Mesendoderm (in vitro differentiated cells): Measurements from ENCODE around the gene SELENON.

Experiments
- DNase-seq: peaks from one replicate; pipeline ENCODE4 v3.0.0; 2013
- H2AK5ac ChIP-seq: 2 replicates; pipeline ENCODE4 v1.6.1; 2013; ENCODE audit warnings: low read length, inconsistent platforms
- H2BK120ac ChIP-seq: 2 replicates; pipeline ENCODE4 v1.6.1; 2013; ENCODE audit warnings: low read depth, mild to moderate bottlenecking, low read length, moderate library complexity, mixed read lengths
- H2BK15ac ChIP-seq: replicated peaks from 2 replicates; pipeline ENCODE4 v1.6.1; 2013; ENCODE audit warnings: low read depth, mild to moderate bottlenecking, moderate library complexity
- H2BK5ac ChIP-seq: 2 replicates; pipeline ENCODE4 v1.6.1; 2013; ENCODE audit warnings: low read length, inconsistent platforms
- H3K18ac ChIP-seq: 2 replicates; pipeline ENCODE4 v1.6.1; 2013; ENCODE audit warnings: mild to moderate bottlenecking, low read length, mixed read lengths
- H3K23ac ChIP-seq: one replicate; pipeline ENCODE4 v1.6.1; 2013; ENCODE audit warnings: low read length
- H3K27ac ChIP-seq: 2 replicates; pipeline ENCODE4 v1.5.1; 2013; ENCODE audit warnings: low read depth, mild to moderate bottlenecking, inconsistent platforms, low read length, moderate library complexity
- H3K27me3 ChIP-seq: 2 replicates; pipeline ENCODE4 v1.6.1; 2013; ENCODE audit warnings: low read length, control low read depth, mild to moderate bottlenecking, inconsistent platforms; ENCODE audit not compliant: insufficient read depth, poor library complexity
- H3K36me3 ChIP-seq: 2 replicates; pipeline ENCODE4 v1.6.1; 2013; ENCODE audit warnings: low read length, inconsistent platforms; ENCODE audit not compliant: control insufficient read depth, insufficient read depth
- H3K4ac ChIP-seq: one replicate; pipeline ENCODE4 v1.6.1; 2013; ENCODE audit warnings: low read depth, mild to moderate bottlenecking, low read length, moderate library complexity
- H3K4me1 ChIP-seq: 2 replicates; pipeline ENCODE4 v1.6.1; 2013; ENCODE audit warnings: low read depth, low read length, inconsistent platforms; ENCODE audit not compliant: control insufficient read depth
- H3K4me2 ChIP-seq: 2 replicates; pipeline ENCODE4 v1.6.1; 2013; ENCODE audit warnings: low read length
- H3K4me3 ChIP-seq: 2 replicates; pipeline ENCODE4 v1.5.1; 2013; ENCODE audit warnings: mild to moderate bottlenecking, low read length
- H3K56ac ChIP-seq: one replicate; pipeline ENCODE4 v1.6.1; 2013; ENCODE audit warnings: low read length
- H3K79me1 ChIP-seq: 2 replicates; pipeline ENCODE4 v1.6.1; 2013; ENCODE audit warnings: low read length, inconsistent platforms
- H3K79me2 ChIP-seq: 2 replicates; pipeline ENCODE4 v1.6.1; 2013; ENCODE audit warnings: mild to moderate bottlenecking, low read length; ENCODE audit not compliant: control insufficient read depth, insufficient read depth
- H3K9ac ChIP-seq: 2 replicates; pipeline ENCODE4 v1.6.1; 2013; ENCODE audit warnings: low read length, inconsistent platforms
- H4K5ac ChIP-seq: one replicate; pipeline ENCODE4 v1.6.1; 2013; ENCODE audit warnings: low read length
- H4K8ac ChIP-seq: one replicate; pipeline ENCODE4 v1.6.1; 2013; ENCODE audit warnings: low read depth, mild to moderate bottlenecking, control low read depth, low read length, moderate library complexity
- WGBS: extraction: QIAGEN DNeasy Blood & Tissue Kit; methylation state at CpG from one replicate; pipeline ENCODE4 v1.1.7; 2013; ENCODE audit warnings: low lambda C conversion rate, missing lambda C conversion rate; ENCODE audit not compliant: insufficient coverage; ENCODE audit errors: extremely low coverage; 5-methylcytosine and 5-hydroxymethylcytosine counted together

SELENON gene

GRCh38 chr1:25816112-25816718 lies 16.2 kb downstream of the SELENON start:
- Histone ChIP-seq H3K27me3 (no peaks in the 10 kb centered on the region), H3K27ac (no peak overlapping the region), H4K8ac (no peak overlapping the region), H3K4me2 (no peak overlapping the region), H3K4ac (no peak overlapping the region), H3K4me1 (peaks cover 5% of the 10 kb centered on the region), H3K56ac (no peak overlapping the region), H2BK5ac (no peak overlapping the region), H3K9ac (no peak overlapping the region), H3K23ac (no peak overlapping the region), H4K5ac (no peak overlapping the region), H2AK5ac (no peak overlapping the region), H3K4me3 (no peak overlapping the region), H2BK120ac (no peak overlapping the region), H2BK15ac (no peak overlapping the region), H3K79me2 (no peaks in the 10 kb centered on the region), H3K36me3 (peaks cover 2% of the 10 kb centered on the region), H3K18ac (no peak overlapping the region), H3K79me1 (peaks cover 2% of the 10 kb centered on the region)
- no CpG with 5 or more reads among the region's 15 CpGs for WGBS
- DNase-seq, result no peak

- Histone ChIP-seq H2BK120ac (no peak overlapping the region), H3K79me1 (peaks cover 2% of the 10 kb centered on the region), H3K27me3 (no peaks in the 10 kb centered on the region), H3K36me3 (peaks cover 2% of the 10 kb centered on the region), H3K4me1 (peaks cover 5% of the 10 kb centered on the region), H3K4me3 (no peak overlapping the region), H2BK15ac (no peak overlapping the region), H3K18ac (no peak overlapping the region), H3K23ac (no peak overlapping the region), H3K4me2 (no peak overlapping the region), H3K79me2 (no peaks in the 10 kb centered on the region), H3K27ac (no peak overlapping the region), H2AK5ac (no peak overlapping the region), H2BK5ac (no peak overlapping the region), H3K9ac (peak overlapping the region; percentile 31), H3K56ac (peak overlapping the region; percentile 54), H3K4ac (no peak overlapping the region), H4K8ac (no peak overlapping the region), H4K5ac (no peak overlapping the region)
- DNase-seq, result peak; percentile 78
- WGBS, result no CpG with 5 or more reads among the region's 8 CpGs
Observed at GRCh38 chr1:25817840-25818501, 18.0 kb downstream of the SELENON start.

GRCh38 chr1:25818569-25818968 lies 18.6 kb downstream of the SELENON start:
- Histone ChIP-seq H2BK5ac (no peak overlapping the region), H3K56ac (peak overlapping the region; percentile 54), H3K36me3 (peaks cover 2% of the 10 kb centered on the region), H3K4ac (peak overlapping the region; percentile 10), H3K18ac (no peak overlapping the region), H3K9ac (peak overlapping the region; percentile 31), H3K23ac (no peak overlapping the region), H3K27me3 (no peaks in the 10 kb centered on the region), H3K27ac (no peak overlapping the region), H4K5ac (no peak overlapping the region), H3K79me1 (peaks cover 2% of the 10 kb centered on the region), H4K8ac (no peak overlapping the region), H3K79me2 (no peaks in the 10 kb centered on the region), H3K4me3 (no peak overlapping the region), H3K4me1 (peaks cover 5% of the 10 kb centered on the region), H2BK120ac (no peak overlapping the region), H3K4me2 (no peak overlapping the region), H2AK5ac (peak overlapping the region; percentile 25), H2BK15ac (no peak overlapping the region)
- DNase-seq, result no peak
- WGBS, result no CpG with 5 or more reads among the region's 6 CpGs

- no CpG with 5 or more reads among the region's 64 CpGs for WGBS
- DNase-seq, result peak; percentile 90
- peak within 1 kb of the TSS; percentile 83 for H3K23ac ChIP-seq
- H2BK15ac ChIP-seq, result no peak within 1 kb of the TSS
- H4K5ac ChIP-seq, result no peak within 1 kb of the TSS
- H3K9ac ChIP-seq, result peak within 1 kb of the TSS; percentile 90
- H2BK120ac ChIP-seq, result no peak within 1 kb of the TSS
- H4K8ac ChIP-seq, result no peak within 1 kb of the TSS
- peak within 1 kb of the TSS; percentile 10 for H3K4ac ChIP-seq
- H3K79me1 ChIP-seq, result peaks cover 2% of the 10 kb centered on the region
- peak within 1 kb of the TSS; percentile 63 for H3K18ac ChIP-seq
- peak within 1 kb of the TSS; percentile 97 for H3K56ac ChIP-seq
- no peak within 1 kb of the TSS for H2AK5ac ChIP-seq
- H3K4me2 ChIP-seq, result peak within 1 kb of the TSS; percentile 82
- peak within 1 kb of the TSS; percentile 74 for H3K27ac ChIP-seq
- H3K79me2 ChIP-seq, result no peaks in the 10 kb centered on the region
- H2BK5ac ChIP-seq, result peak within 1 kb of the TSS; percentile 56
- H3K27me3 ChIP-seq, result no peaks in the 10 kb centered on the region
- H3K4me1 ChIP-seq, result peaks cover 5% of the 10 kb centered on the region
- H3K36me3 ChIP-seq, result no peaks in the 10 kb centered on the region
- H3K4me3 ChIP-seq, result peak within 1 kb of the TSS; percentile 76
Observed at GRCh38 chr1:25819491-25820246, 19.7 kb downstream of the SELENON start, which contains the start of gene MTFR1L. TSS of gene MTFR1L (plus strand) at chr1:25819954. CDS start at chr1:25823105, 3,151 bp downstream.

GRCh38 chr1:25820247-25821111 lies 20.5 kb downstream of the SELENON start:
- Histone ChIP-seq H3K27ac (peak overlapping the region; percentile 74), H4K5ac (no peak overlapping the region), H3K27me3 (no peaks in the 10 kb centered on the region), H3K56ac (peak overlapping the region; percentile 97), H3K79me2 (no peaks in the 10 kb centered on the region), H3K4me1 (peaks cover 5% of the 10 kb centered on the region), H3K4me3 (peak overlapping the region; percentile 75), H3K79me1 (peaks cover 2% of the 10 kb centered on the region), H2BK15ac (no peak overlapping the region), H3K18ac (peak overlapping the region; percentile 63), H4K8ac (no peak overlapping the region), H2AK5ac (no peak overlapping the region), H3K4me2 (peak overlapping the region; percentile 82), H2BK120ac (no peak overlapping the region), H3K23ac (peak overlapping the region; percentile 83), H3K4ac (no peak overlapping the region), H2BK5ac (no peak overlapping the region), H3K36me3 (no peaks in the 10 kb centered on the region), H3K9ac (peak overlapping the region; percentile 90)
- no CpG with 5 or more reads among the region's 67 CpGs for WGBS
- peak; percentile 84 for DNase-seq
